ENCODE results near the gene C2CD4D. TPM values are rescaled to one million over a fixed set of nuclear protein-coding genes. Genes with fewer than 3 reads are reported as not detected.

The C2CD4D gene
- total and polyA plus RNA-seq, 2 donors (not counting 1 experiment from before 2014, with no cell fraction given) = not detected

GRCh38 chr1:151805066-151805820, 34.4 kb downstream of the C2CD4D start, which contains the start of gene LINGO4:
Gene LINGO4 (minus strand): TSS chr1:151805419. CDS start chr1:151802704, 2,715 bp downstream.
- Histone ChIP-seq H3K4me3 (replicated peaks in 1 of 4; ENCODE audit: control extremely low read depth in 1 of 4, insufficient read depth in 1 of 4, low read depth in 3 of 4, low read length in 4 of 4) (no peak within 1 kb of the TSS), H3K36me3 (ENCODE audit: control insufficient read depth, insufficient read depth, low read length) (no peaks in the 10 kb centered on the region), H3K27ac (ENCODE audit: insufficient read depth, low read length) (no peak within 1 kb of the TSS), H3K9me3 (ENCODE audit: control insufficient read depth, insufficient read depth, low read depth, low read length) (no peaks in the 10 kb centered on the region), H4K20me1 (ENCODE audit: control insufficient read depth, extremely low read depth, insufficient read depth, low read length) (no peaks in the 10 kb centered on the region), H3K27me3 (ENCODE audit: control insufficient read depth, insufficient read depth, low read length) (peaks cover 56% of the 10 kb centered on the region), H3K9ac (ENCODE audit: insufficient read depth, low read length) (no peak within 1 kb of the TSS), H2AFZ (ENCODE audit: low read length) (no peak within 1 kb of the TSS), H3K4me2 (ENCODE audit: extremely low read depth, insufficient read depth, low read length) (no peak within 1 kb of the TSS), H3K4me1 (ENCODE audit: control insufficient read depth, extremely low read depth, insufficient read depth, low read length) (no peaks in the 10 kb centered on the region), H3K79me2 (ENCODE audit: control insufficient read depth, insufficient read depth, low read length) (no peaks in the 10 kb centered on the region)
- no peak for TF ChIP-seq CTCF (conservative IDR thresholded peaks at IDR 0.05 in 1 of 2, IDR thresholded peaks at IDR 0.05 in 1 of 2; ENCODE audit: low read depth in 1 of 2, low read length in 2 of 2)
- no peak for TF ChIP-seq EZH2 (IDR thresholded peaks at IDR 0.05; ENCODE audit: low read length, missing control alignments)
- no peak for DNase-seq (ENCODE audit: low read depth in 2 of 2)

- Histone ChIP-seq H3K36me3 (ENCODE audit: control insufficient read depth, insufficient read depth, low read length) (no peaks in the 10 kb centered on the region), H2AFZ (ENCODE audit: low read length) (no peak overlapping the region), H3K27ac (ENCODE audit: insufficient read depth, low read length) (no peak overlapping the region), H4K20me1 (ENCODE audit: control insufficient read depth, extremely low read depth, insufficient read depth, low read length) (no peaks in the 10 kb centered on the region), H3K4me1 (ENCODE audit: control insufficient read depth, extremely low read depth, insufficient read depth, low read length) (no peaks in the 10 kb centered on the region), H3K4me2 (ENCODE audit: extremely low read depth, insufficient read depth, low read length) (no peak overlapping the region), H3K9me3 (ENCODE audit: control insufficient read depth, insufficient read depth, low read depth, low read length) (no peaks in the 10 kb centered on the region), H3K27me3 (ENCODE audit: control insufficient read depth, insufficient read depth, low read length) (peaks cover 69% of the 10 kb centered on the region), H3K9ac (ENCODE audit: insufficient read depth, low read length) (no peak overlapping the region), H3K79me2 (ENCODE audit: control insufficient read depth, insufficient read depth, low read length) (no peaks in the 10 kb centered on the region), H3K4me3 (replicated peaks in 1 of 4; ENCODE audit: control extremely low read depth in 1 of 4, insufficient read depth in 1 of 4, low read depth in 3 of 4, low read length in 4 of 4) (no peak overlapping the region)
- no peak for TF ChIP-seq EZH2 (IDR thresholded peaks at IDR 0.05; ENCODE audit: low read length, missing control alignments)
- no peak for TF ChIP-seq CTCF (conservative IDR thresholded peaks at IDR 0.05 in 1 of 2, IDR thresholded peaks at IDR 0.05 in 1 of 2; ENCODE audit: low read depth in 1 of 2, low read length in 2 of 2)
- DNase-seq (ENCODE audit: low read depth in 2 of 2) = no peak
These were observed 35.7 kb downstream of the C2CD4D start for GRCh38 chr1:151803915-151804314.

DNA sequence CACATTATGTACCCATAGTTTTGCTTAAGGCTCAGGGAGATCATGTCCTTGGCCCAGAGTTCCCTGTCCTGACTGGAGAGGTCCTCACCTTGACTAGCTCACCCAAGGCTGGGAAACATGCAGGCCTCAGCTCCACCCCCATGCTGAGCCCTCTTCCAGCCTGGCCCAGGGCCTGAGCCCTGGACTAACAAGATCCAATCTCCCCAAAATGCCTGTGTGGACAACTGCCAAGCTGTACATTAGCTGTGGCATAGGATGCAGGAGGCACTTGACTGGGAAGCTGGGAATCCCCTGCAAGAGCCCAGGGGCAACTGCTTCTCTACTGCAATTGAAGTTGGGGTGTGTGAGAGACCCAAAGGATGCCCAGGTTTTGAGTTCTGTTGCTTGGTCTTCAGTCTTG, 36.5 kb downstream of the C2CD4D start:
- Histone ChIP-seq H3K4me3 (replicated peaks in 1 of 4; ENCODE audit: control extremely low read depth in 1 of 4, insufficient read depth in 1 of 4, low read depth in 3 of 4, low read length in 4 of 4) (no peak overlapping the region), H3K9me3 (ENCODE audit: control insufficient read depth, insufficient read depth, low read depth, low read length) (no peaks in the 10 kb centered on the region), H3K4me1 (ENCODE audit: control insufficient read depth, extremely low read depth, insufficient read depth, low read length) (no peaks in the 10 kb centered on the region), H2AFZ (ENCODE audit: low read length) (no peak overlapping the region), H3K9ac (ENCODE audit: insufficient read depth, low read length) (no peak overlapping the region), H3K27me3 (ENCODE audit: control insufficient read depth, insufficient read depth, low read length) (peaks cover 71% of the 10 kb centered on the region), H3K36me3 (ENCODE audit: control insufficient read depth, insufficient read depth, low read length) (no peaks in the 10 kb centered on the region), H3K79me2 (ENCODE audit: control insufficient read depth, insufficient read depth, low read length) (no peaks in the 10 kb centered on the region), H4K20me1 (ENCODE audit: control insufficient read depth, extremely low read depth, insufficient read depth, low read length) (no peaks in the 10 kb centered on the region), H3K4me2 (ENCODE audit: extremely low read depth, insufficient read depth, low read length) (no peak overlapping the region), H3K27ac (ENCODE audit: insufficient read depth, low read length) (no peak overlapping the region)
- DNase-seq (ENCODE audit: low read depth in 2 of 2) = no peak
- no peak for TF ChIP-seq EZH2 (IDR thresholded peaks at IDR 0.05; ENCODE audit: low read length, missing control alignments)
- TF ChIP-seq CTCF (conservative IDR thresholded peaks at IDR 0.05 in 1 of 2, IDR thresholded peaks at IDR 0.05 in 1 of 2; ENCODE audit: low read depth in 1 of 2, low read length in 2 of 2) = no peak
